ENCODE measurements around the gene SIN3B.

The SIN3B gene

DNA sequence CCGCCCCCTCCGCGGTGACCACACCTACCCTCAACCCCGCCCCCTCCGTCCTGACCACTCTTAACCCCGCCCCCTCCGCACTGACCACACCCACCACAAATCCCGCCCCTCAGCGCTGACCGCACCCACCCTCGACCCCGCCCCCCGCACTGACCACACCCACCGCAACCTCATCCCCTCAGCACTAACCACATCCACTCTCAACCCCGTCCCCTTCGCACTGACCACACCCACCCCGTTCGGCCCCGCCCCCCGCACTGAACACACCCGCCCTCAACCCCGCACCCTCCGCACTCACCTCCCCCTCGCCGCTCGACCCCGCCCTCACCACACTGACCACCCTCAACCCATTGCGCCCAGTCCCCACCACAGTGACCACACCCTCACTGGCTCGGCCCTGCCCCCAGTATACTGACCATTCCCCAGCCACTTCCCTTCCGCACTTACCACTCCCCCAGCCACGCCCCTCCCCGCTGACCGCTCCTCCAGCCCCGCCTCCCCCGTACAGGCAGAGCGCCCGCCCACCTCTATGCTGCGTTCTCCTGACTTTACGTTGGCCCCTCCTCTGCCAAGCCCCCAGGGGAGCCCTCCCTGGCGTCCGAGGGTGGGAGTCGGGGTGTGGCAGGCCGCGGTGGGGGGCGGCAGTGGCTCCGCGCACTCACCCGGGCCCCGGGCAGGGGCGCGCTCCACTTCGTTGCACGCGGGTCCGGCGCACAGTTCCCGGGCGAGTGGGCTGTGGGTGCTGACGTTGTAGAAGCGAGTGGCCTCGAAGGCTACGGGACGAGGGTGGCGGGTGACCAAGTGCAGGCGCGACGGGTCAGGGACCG is 68.0 kb downstream of the SIN3B start:
- H3K27ac ChIP-seq (ENCODE audit: extremely low read depth, low read depth, low read length) = no peak overlapping the region
- POLR2A ChIA-PET = interaction anchor here (0.7 kb wide), 1 partner anchor 55 kb away, joined by 3 read pairs; no protein-coding TSS in a partner anchor
- H3K4me3 ChIP-seq (ENCODE audit: low read depth, low read length) = peak overlapping the region; percentile 56
- no peaks in the 10 kb centered on the region for H3K36me3 ChIP-seq (ENCODE audit: control insufficient read depth in 2 of 2, insufficient read depth in 1 of 2, low read length in 2 of 2)
- H3K9me3 ChIP-seq (ENCODE audit: control insufficient read depth, insufficient read depth, low read depth, low read length) = no peaks in the 10 kb centered on the region
- H3K4me1 ChIP-seq (ENCODE audit: control insufficient read depth, insufficient read depth, low read length) = no peaks in the 10 kb centered on the region
- CTCF ChIA-PET = no interaction called here
- TF ChIP-seq ZNF132 (tag by site-specific recombination; IDR thresholded peaks at IDR 0.05; ENCODE audit: borderline replicate concordance) (no peak), SETDB1 (IDR thresholded peaks at IDR 0.05; ENCODE audit: insufficient read length, low read length) (no peak), ZNF548 (tag by site-specific recombination; IDR thresholded peaks at IDR 0.05) (peak; percentile 32; the same call in 1 of the 2 replicates), ZNF654 (tag by site-specific recombination; IDR thresholded peaks at IDR 0.05; ENCODE audit: low read depth) (no peak), BCL11A (tag by site-specific recombination; IDR thresholded peaks at IDR 0.05; ENCODE audit: low read depth) (no peak), TRIM28 (IDR thresholded peaks at IDR 0.05; ENCODE audit: borderline replicate concordance, low read length) (no peak), ZNF660 (tag by site-specific recombination; IDR thresholded peaks at IDR 0.05) (no peak), ZNF600 (tag by site-specific recombination; IDR thresholded peaks at IDR 0.05) (no peak), KLF8 (tag by site-specific recombination; IDR thresholded peaks at IDR 0.05) (peak; percentile 92), ZNF2 (tag by site-specific recombination; IDR thresholded peaks at IDR 0.05) (no peak), ZNF324 (tag by site-specific recombination; IDR thresholded peaks at IDR 0.05) (no peak), ZNF366 (tag by site-specific recombination; conservative IDR thresholded peaks at IDR 0.05) (no peak), SP3 (tag by site-specific recombination; IDR thresholded peaks at IDR 0.05) (peak; percentile 89), YY2 (tag by site-specific recombination; IDR thresholded peaks at IDR 0.05) (no peak), ZNF174 (tag by site-specific recombination; IDR thresholded peaks at IDR 0.05) (no peak), ZNF266 (tag by site-specific recombination; IDR thresholded peaks at IDR 0.05; ENCODE audit: low read depth) (no peak), MZF1 (tag by site-specific recombination; IDR thresholded peaks at IDR 0.05; ENCODE audit: borderline replicate concordance) (no peak), ZNF433 (tag by site-specific recombination; IDR thresholded peaks at IDR 0.05; ENCODE audit: low read depth) (no peak), ZNF626 (tag by site-specific recombination; IDR thresholded peaks at IDR 0.05) (no peak), ZNF239 (tag by site-specific recombination; IDR thresholded peaks at IDR 0.05) (no peak)
- TF ChIP-seq, protein P1, sequence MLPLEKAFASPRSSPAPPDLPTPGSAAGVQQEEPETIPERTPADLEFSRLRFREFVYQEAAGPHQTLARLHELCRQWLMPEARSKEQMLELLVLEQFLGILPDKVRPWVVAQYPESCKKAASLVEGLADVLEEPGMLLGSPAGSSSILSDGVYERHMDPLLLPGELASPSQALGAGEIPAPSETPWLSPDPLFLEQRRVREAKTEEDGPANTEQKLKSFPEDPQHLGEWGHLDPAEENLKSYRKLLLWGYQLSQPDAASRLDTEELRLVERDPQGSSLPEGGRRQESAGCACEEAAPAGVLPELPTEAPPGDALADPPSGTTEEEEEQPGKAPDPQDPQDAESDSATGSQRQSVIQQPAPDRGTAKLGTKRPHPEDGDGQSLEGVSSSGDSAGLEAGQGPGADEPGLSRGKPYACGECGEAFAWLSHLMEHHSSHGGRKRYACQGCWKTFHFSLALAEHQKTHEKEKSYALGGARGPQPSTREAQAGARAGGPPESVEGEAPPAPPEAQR (tag by site-specific recombination; IDR thresholded peaks at IDR 0.05) = no peak
- TF ChIP-seq, protein P2, sequence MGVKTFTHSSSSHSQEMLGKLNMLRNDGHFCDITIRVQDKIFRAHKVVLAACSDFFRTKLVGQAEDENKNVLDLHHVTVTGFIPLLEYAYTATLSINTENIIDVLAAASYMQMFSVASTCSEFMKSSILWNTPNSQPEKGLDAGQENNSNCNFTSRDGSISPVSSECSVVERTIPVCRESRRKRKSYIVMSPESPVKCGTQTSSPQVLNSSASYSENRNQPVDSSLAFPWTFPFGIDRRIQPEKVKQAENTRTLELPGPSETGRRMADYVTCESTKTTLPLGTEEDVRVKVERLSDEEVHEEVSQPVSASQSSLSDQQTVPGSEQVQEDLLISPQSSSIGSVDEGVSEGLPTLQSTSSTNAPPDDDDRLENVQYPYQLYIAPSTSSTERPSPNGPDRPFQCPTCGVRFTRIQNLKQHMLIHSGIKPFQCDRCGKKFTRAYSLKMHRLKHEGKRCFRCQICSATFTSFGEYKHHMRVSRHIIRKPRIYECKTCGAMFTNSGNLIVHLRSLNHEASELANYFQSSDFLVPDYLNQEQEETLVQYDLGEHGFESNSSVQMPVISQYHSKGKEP (tag by site-specific recombination; IDR thresholded peaks at IDR 0.05) = no peak
- TF ChIP-seq, protein P3, sequence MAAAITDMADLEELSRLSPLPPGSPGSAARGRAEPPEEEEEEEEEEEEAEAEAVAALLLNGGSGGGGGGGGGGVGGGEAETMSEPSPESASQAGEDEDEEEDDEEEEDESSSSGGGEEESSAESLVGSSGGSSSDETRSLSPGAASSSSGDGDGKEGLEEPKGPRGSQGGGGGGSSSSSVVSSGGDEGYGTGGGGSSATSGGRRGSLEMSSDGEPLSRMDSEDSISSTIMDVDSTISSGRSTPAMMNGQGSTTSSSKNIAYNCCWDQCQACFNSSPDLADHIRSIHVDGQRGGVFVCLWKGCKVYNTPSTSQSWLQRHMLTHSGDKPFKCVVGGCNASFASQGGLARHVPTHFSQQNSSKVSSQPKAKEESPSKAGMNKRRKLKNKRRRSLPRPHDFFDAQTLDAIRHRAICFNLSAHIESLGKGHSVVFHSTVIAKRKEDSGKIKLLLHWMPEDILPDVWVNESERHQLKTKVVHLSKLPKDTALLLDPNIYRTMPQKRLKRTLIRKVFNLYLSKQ (tag by site-specific recombination; IDR thresholded peaks at IDR 0.05; ENCODE audit: borderline replicate concordance) = no peak
- TF ChIP-seq, protein P4, sequence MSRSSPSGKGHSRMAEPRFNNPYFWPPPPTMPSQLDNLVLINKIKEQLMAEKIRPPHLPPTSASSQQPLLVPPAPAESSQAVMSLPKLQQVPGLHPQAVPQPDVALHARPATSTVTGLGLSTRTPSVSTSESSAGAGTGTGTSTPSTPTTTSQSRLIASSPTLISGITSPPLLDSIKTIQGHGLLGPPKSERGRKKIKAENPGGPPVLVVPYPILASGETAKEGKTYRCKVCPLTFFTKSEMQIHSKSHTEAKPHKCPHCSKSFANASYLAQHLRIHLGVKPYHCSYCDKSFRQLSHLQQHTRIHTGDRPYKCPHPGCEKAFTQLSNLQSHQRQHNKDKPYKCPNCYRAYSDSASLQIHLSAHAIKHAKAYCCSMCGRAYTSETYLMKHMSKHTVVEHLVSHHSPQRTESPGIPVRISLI (tag by site-specific recombination; IDR thresholded peaks at IDR 0.05) = no peak
- TF ChIP-seq, protein P5, sequence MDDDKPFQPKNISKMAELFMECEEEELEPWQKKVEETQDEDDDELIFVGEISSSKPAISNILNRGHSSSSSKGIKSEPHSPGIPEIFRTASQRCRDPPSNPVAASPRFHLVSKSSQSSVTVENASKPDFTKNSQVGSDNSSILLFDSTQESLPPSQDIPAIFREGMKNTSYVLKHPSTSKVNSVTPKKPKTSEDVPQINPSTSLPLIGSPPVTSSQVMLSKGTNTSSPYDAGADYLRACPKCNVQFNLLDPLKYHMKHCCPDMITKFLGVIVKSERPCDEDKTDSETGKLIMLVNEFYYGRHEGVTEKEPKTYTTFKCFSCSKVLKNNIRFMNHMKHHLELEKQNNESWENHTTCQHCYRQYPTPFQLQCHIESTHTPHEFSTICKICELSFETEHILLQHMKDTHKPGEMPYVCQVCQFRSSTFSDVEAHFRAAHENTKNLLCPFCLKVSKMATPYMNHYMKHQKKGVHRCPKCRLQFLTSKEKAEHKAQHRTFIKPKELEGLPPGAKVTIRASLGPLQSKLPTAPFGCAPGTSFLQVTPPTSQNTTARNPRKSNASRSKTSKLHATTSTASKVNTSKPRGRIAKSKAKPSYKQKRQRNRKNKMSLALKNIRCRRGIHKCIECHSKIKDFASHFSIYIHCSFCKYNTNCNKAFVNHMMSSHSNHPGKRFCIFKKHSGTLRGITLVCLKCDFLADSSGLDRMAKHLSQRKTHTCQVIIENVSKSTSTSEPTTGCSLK (tag by site-specific recombination; IDR thresholded peaks at IDR 0.05) = no peak
- TF ChIP-seq, protein P6, sequence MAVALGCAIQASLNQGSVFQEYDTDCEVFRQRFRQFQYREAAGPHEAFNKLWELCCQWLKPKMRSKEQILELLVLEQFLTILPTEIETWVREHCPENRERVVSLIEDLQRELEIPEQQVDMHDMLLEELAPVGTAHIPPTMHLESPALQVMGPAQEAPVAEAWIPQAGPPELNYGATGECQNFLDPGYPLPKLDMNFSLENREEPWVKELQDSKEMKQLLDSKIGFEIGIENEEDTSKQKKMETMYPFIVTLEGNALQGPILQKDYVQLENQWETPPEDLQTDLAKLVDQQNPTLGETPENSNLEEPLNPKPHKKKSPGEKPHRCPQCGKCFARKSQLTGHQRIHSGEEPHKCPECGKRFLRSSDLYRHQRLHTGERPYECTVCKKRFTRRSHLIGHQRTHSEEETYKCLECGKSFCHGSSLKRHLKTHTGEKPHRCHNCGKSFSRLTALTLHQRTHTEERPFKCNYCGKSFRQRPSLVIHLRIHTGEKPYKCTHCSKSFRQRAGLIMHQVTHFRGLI (tag by site-specific recombination; IDR thresholded peaks at IDR 0.05) = no peak
- TF ChIP-seq, protein P7, sequence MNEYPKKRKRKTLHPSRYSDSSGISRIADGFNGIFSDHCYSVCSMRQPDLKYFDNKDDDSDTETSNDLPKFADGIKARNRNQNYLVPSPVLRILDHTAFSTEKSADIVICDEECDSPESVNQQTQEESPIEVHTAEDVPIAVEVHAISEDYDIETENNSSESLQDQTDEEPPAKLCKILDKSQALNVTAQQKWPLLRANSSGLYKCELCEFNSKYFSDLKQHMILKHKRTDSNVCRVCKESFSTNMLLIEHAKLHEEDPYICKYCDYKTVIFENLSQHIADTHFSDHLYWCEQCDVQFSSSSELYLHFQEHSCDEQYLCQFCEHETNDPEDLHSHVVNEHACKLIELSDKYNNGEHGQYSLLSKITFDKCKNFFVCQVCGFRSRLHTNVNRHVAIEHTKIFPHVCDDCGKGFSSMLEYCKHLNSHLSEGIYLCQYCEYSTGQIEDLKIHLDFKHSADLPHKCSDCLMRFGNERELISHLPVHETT (tag by site-specific recombination; IDR thresholded peaks at IDR 0.05) = no peak
